Liver (tissue), 3 donors: ENCODE results near the gene B3GNT3.

Source experiments
- ATF3 ChIP-seq: IDR thresholded peaks from 2 replicates; pipeline ENCODE4 v1.6.1; 2016; ENCODE audit warnings: antibody characterized with exemption
- CTCF ChIP-seq: fragments of 150-350 bp; IDR thresholded peaks from 2 replicates; pipeline ENCODE4 v1.5.1; 2017; ENCODE audit warnings: improper control_type of control experiment, low read depth, low read length; ENCODE audit not compliant: missing input control
- EGR1 ChIP-seq, 2 donors: IDR thresholded peaks; 2 replicates each; pipeline ENCODE4 v1.6.1; 2016 to 2018; ENCODE audit warnings: antibody characterized with exemption in 2 of 2, low read depth in 2 of 2
- GABPA ChIP-seq, 2 donors: IDR thresholded peaks in 1 of 2; conservative IDR thresholded peaks in 1 of 2; 2 replicates each; pipeline ENCODE4 v1.6.1; 2016; ENCODE audit warnings: antibody characterized with exemption in 2 of 2, mild to moderate bottlenecking in 1 of 2, moderate library complexity in 1 of 2
- JUND ChIP-seq, 2 donors: IDR thresholded peaks; 2 replicates each; pipeline ENCODE4 v1.6.1; 2016; ENCODE audit warnings: antibody characterized with exemption in 2 of 2
- RAD21 ChIP-seq, 2 donors: IDR thresholded peaks; 2 replicates each; pipeline ENCODE4 v1.6.1; 2016; ENCODE audit warnings: antibody characterized with exemption in 2 of 2, mild to moderate bottlenecking in 2 of 2
- REST ChIP-seq: IDR thresholded peaks from 2 replicates; pipeline ENCODE4 v1.6.1; 2016; ENCODE audit warnings: antibody characterized with exemption, mild to moderate bottlenecking
- RXRA ChIP-seq, 2 donors: IDR thresholded peaks; 2 replicates each; pipeline ENCODE4 v1.6.1; 2017 to 2018; ENCODE audit warnings: antibody characterized with exemption in 2 of 2, mild to moderate bottlenecking in 1 of 2
- SP1 ChIP-seq: IDR thresholded peaks from 2 replicates; pipeline ENCODE4 v1.6.1; 2018; ENCODE audit warnings: antibody characterized with exemption, mild to moderate bottlenecking
- TAF1 ChIP-seq: conservative IDR thresholded peaks from 2 replicates; pipeline ENCODE4 v1.6.1; 2016; ENCODE audit warnings: antibody characterized with exemption, mild to moderate bottlenecking
- YY1 ChIP-seq: IDR thresholded peaks from 2 replicates; pipeline ENCODE4 v1.6.1; 2016; ENCODE audit warnings: antibody characterized with exemption, mild to moderate bottlenecking
- ZBTB33 ChIP-seq: IDR thresholded peaks from 2 replicates; pipeline ENCODE4 v1.6.1; 2016; ENCODE audit warnings: antibody characterized with exemption
- TF ChIP-seq, protein P1 (sequence below): IDR thresholded peaks from 2 replicates; pipeline ENCODE4 v1.6.1; 2016; ENCODE audit warnings: antibody characterized with exemption
- donor health status: healthy.
- donor health status: healthy.

DNA sequence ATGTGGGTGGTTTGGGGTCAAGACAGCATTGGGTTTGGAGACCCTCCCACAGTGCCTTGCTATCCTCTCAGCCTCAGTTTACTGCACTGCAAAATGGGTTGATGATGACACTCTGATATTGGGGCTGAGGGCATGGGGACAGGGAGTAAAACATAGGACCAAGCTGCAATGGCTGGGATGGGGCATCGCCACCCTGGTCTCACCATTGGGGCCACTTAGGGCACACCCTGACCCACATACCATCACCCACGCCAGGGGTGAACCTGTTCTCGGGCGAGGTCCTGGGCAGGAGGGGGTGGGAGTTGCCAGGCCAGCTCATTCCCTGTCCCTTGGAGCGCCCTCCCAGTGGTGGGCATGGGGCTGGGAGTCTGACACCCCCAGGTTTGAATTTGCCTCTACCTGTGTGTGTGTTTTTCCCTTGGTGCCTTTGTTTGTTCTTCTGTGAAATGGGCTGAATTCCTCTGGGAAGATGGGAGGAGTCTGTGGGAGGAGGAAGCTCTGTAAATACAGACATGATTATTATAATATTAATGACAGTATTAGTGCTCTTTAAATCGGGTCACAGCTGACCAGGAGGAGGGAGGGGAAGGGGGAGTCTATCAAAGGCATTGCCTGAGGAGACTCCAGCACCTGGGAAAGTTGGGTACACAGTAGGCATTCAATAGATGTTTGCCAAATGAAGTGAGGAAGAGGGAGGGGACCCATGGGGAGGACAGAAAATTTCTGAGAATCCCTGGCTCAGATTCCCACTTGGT, 45.9 kb upstream of the B3GNT3 start:
- TF ChIP-seq EGR1 (IDR thresholded peaks at IDR 0.05; ENCODE audit: low read depth in 2 of 2) (no peak), RXRA (IDR thresholded peaks at IDR 0.05) (no peak), CTCF (no peak), JUND (IDR thresholded peaks at IDR 0.05) (no peak), GABPA (IDR thresholded peaks at IDR 0.05 in 1 of 2, conservative IDR thresholded peaks at IDR 0.05 in 1 of 2) (no peak), SP1 (no peak), ZBTB33 (no peak), RAD21 (IDR thresholded peaks at IDR 0.05) (no peak), YY1 (no peak), ATF3 (no peak), TAF1 (no peak), REST (no peak)
- TF ChIP-seq, protein P1, sequence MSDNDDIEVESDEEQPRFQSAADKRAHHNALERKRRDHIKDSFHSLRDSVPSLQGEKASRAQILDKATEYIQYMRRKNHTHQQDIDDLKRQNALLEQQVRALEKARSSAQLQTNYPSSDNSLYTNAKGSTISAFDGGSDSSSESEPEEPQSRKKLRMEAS, result no peak
